ENCODE data around the gene SLX4IP.

- TF ChIP-seq EP300 (IDR thresholded peaks at IDR 0.05): no peak
- no peak for TF ChIP-seq CTCF (IDR thresholded peaks at IDR 0.05)
Measured at GRCh38 chr20:10466325-10466724, 31.2 kb downstream of the SLX4IP start.
